ENCODE data around the gene SLC7A8. TPM values are rescaled to one million over a fixed set of nuclear protein-coding genes. Genes with fewer than 3 reads are reported as not detected.

The SLC7A8 gene
- total and polyA plus RNA-seq, 2 donors (not counting 1 experiment from before 2014, with no cell fraction given) = 0.25 to 1.1 TPM

GRCh38 chr14:23193432-23193831 is 10.0 kb upstream of the SLC7A8 start:
- no peaks in the 10 kb centered on the region for H3K79me2 ChIP-seq (ENCODE audit: control insufficient read depth, insufficient read depth, low read length)
- ATAC-seq (ENCODE audit: low read depth) = no peak
- Mint-ChIP-seq H3K27me3 (peaks cover 9% of the 10 kb centered on the region), H3K27ac (no peak overlapping the region), H3K4me3 (no peak overlapping the region), H3K9me3 (ENCODE audit: insufficient read depth) (no peaks in the 10 kb centered on the region), H3K4me1 (no peaks in the 10 kb centered on the region)
- H4K20me1 ChIP-seq (ENCODE audit: control insufficient read depth, insufficient read depth, low read length, poor library complexity, severe bottlenecking) = no peaks in the 10 kb centered on the region
- H3K27me3 ChIP-seq (replicated peaks in 1 of 4; ENCODE audit: control extremely low read depth in 1 of 4, control insufficient read depth in 3 of 4, insufficient read depth in 4 of 4, low read length in 3 of 4) = no peaks in the 10 kb centered on the region
- no peak overlapping the region for H3K27ac ChIP-seq (ENCODE audit: low read length in 2 of 2)
- ChIA-PET CTCF (interaction anchor here (0.6 kb wide), 2 partner anchors 119 to 399 kb away, joined by 3 to 4 read pairs; no protein-coding TSS in a partner anchor), POLR2A (no interaction called here)
- intact Hi-C loops (cut with micrococcal nuclease) = no loop called here
- WGBS (ENCODE audit: insufficient coverage) = 93% methylated on average over 2 of the region's 3 CpGs
- no peak overlapping the region for H3K4me2 ChIP-seq (replicated peaks; ENCODE audit: low read depth, low read length, poor library complexity, severe bottlenecking)
- no peaks in the 10 kb centered on the region for H3K9me3 ChIP-seq (ENCODE audit: control extremely low read depth in 1 of 3, control insufficient read depth in 2 of 3, insufficient read depth in 1 of 3, low read length in 2 of 3)
- TF ChIP-seq, protein P1, sequence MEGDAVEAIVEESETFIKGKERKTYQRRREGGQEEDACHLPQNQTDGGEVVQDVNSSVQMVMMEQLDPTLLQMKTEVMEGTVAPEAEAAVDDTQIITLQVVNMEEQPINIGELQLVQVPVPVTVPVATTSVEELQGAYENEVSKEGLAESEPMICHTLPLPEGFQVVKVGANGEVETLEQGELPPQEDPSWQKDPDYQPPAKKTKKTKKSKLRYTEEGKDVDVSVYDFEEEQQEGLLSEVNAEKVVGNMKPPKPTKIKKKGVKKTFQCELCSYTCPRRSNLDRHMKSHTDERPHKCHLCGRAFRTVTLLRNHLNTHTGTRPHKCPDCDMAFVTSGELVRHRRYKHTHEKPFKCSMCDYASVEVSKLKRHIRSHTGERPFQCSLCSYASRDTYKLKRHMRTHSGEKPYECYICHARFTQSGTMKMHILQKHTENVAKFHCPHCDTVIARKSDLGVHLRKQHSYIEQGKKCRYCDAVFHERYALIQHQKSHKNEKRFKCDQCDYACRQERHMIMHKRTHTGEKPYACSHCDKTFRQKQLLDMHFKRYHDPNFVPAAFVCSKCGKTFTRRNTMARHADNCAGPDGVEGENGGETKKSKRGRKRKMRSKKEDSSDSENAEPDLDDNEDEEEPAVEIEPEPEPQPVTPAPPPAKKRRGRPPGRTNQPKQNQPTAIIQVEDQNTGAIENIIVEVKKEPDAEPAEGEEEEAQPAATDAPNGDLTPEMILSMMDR (IDR thresholded peaks at IDR 0.05) = no peak
- TF ChIP-seq EZH2 (IDR thresholded peaks at IDR 0.05; ENCODE audit: borderline replicate concordance, insufficient read depth, low read depth, low read length, poor library complexity, severe bottlenecking) = no peak
- H3K9ac ChIP-seq (ENCODE audit: low read length) = no peak overlapping the region
- H3K36me3 ChIP-seq (replicated peaks in 1 of 2; ENCODE audit: control extremely low read depth in 1 of 2, control insufficient read depth in 1 of 2, extremely low read depth in 1 of 2, insufficient read depth in 2 of 2, low read length in 1 of 2) = no peaks in the 10 kb centered on the region
- H2AFZ ChIP-seq (ENCODE audit: insufficient read depth, low read depth, low read length, poor library complexity, severe bottlenecking) = no peak overlapping the region
- DNase-seq = no peak
- H3K4me1 ChIP-seq (ENCODE audit: control insufficient read depth in 2 of 2, insufficient read depth in 2 of 2, low read length in 2 of 2) = no peaks in the 10 kb centered on the region
- no peak overlapping the region for H3K4me3 ChIP-seq (ENCODE audit: control extremely low read depth in 1 of 5, extremely low read depth in 1 of 5, insufficient read depth in 1 of 5, low read depth in 2 of 5, low read length in 4 of 5)

DNA sequence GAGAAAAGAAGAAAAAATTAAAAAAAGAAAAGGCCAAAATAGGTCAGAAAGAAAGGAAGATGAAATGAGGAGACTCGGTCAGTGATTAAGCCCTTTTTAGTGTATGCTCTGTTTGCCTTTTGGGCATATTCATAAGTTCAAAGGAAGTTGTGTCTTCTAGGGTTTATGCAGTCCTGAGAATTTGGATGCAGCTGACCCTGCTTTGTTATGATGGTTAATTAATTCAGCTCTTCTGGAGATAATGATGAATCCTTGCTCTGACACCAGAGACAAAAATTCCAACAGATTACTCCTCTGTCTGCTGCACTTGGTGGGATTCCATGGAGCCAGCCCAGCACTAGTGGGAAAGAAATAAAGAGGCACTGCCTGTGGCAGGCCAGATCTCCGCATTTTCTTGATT is 4.5 kb upstream of the SLC7A8 start:
- no peaks in the 10 kb centered on the region for H3K27me3 Mint-ChIP-seq
- no peak overlapping the region for H3K27ac Mint-ChIP-seq
- DNase-seq (no peak), ATAC-seq (ENCODE audit: low read depth) (no peak)
- 95% methylated on average over 2 of the region's 2 CpGs for WGBS (ENCODE audit: insufficient coverage)
- POLR2A ChIA-PET = no interaction called here
- Histone ChIP-seq H3K4me2 (replicated peaks; ENCODE audit: low read depth, low read length, poor library complexity, severe bottlenecking) (no peak overlapping the region), H2AFZ (ENCODE audit: insufficient read depth, low read depth, low read length, poor library complexity, severe bottlenecking) (no peak overlapping the region), H3K9me3 (ENCODE audit: control extremely low read depth in 1 of 3, control insufficient read depth in 2 of 3, insufficient read depth in 1 of 3, low read length in 2 of 3) (no peaks in the 10 kb centered on the region), H3K27me3 (replicated peaks in 1 of 4; ENCODE audit: control extremely low read depth in 1 of 4, control insufficient read depth in 3 of 4, insufficient read depth in 4 of 4, low read length in 3 of 4) (no peaks in the 10 kb centered on the region), H3K9ac (ENCODE audit: low read length) (no peak overlapping the region), H3K4me3 (ENCODE audit: control extremely low read depth in 1 of 5, extremely low read depth in 1 of 5, insufficient read depth in 1 of 5, low read depth in 2 of 5, low read length in 4 of 5) (no peak overlapping the region), H3K27ac (ENCODE audit: low read length in 2 of 2) (no peak overlapping the region), H4K20me1 (ENCODE audit: control insufficient read depth, insufficient read depth, low read length, poor library complexity, severe bottlenecking) (no peaks in the 10 kb centered on the region), H3K79me2 (ENCODE audit: control insufficient read depth, insufficient read depth, low read length) (no peaks in the 10 kb centered on the region), H3K36me3 (replicated peaks in 1 of 2; ENCODE audit: control extremely low read depth in 1 of 2, control insufficient read depth in 1 of 2, extremely low read depth in 1 of 2, insufficient read depth in 2 of 2, low read length in 1 of 2) (no peaks in the 10 kb centered on the region), H3K4me1 (ENCODE audit: control insufficient read depth in 2 of 2, insufficient read depth in 2 of 2, low read length in 2 of 2) (peaks cover 3 to 9% of the 10 kb centered on the region in 2 donors)
- TF ChIP-seq, protein P1 (IDR thresholded peaks at IDR 0.05) = no peak
- H3K4me1 Mint-ChIP-seq = no peaks in the 10 kb centered on the region
- intact Hi-C loops (cut with micrococcal nuclease) = loop anchor here (1.0 kb wide), 2 partner anchors 67 to 119 kb away; no protein-coding TSS in a partner anchor
- H3K9me3 Mint-ChIP-seq (ENCODE audit: insufficient read depth) = no peaks in the 10 kb centered on the region
- H3K4me3 Mint-ChIP-seq = no peak overlapping the region
- CTCF ChIA-PET = interaction anchor here (0.8 to 12.2 kb wide), 9 partner anchors 11 to 290 kb away, joined by 3 to 249 read pairs (median 8); partner anchors contain the start of gene CEBPE

All from B cell (primary cell).